ENCODE data around the gene ZNF853.

Gene ZNF853

DNA sequence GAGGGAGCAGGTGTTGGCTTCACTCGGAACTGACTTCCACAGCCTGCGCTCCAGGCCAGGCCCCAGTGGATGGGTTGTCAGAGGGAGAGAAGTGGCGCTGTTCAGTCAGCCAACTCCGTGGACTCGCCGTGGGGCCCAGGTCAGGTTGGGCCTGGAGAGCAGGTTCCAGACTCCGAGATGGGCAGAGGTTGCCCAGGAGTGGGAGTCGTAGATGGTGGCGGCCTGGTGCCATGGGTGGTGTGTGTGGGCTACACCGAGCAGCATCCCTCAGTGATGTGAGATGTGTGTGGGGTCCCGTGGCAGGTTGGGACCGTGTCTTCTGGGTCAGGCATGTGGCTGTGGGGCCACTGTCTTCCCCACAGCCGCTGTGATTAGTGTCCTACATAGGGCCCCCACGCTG lies 32.1 kb downstream of the ZNF853 start:
- TF ChIP-seq, protein P1, sequence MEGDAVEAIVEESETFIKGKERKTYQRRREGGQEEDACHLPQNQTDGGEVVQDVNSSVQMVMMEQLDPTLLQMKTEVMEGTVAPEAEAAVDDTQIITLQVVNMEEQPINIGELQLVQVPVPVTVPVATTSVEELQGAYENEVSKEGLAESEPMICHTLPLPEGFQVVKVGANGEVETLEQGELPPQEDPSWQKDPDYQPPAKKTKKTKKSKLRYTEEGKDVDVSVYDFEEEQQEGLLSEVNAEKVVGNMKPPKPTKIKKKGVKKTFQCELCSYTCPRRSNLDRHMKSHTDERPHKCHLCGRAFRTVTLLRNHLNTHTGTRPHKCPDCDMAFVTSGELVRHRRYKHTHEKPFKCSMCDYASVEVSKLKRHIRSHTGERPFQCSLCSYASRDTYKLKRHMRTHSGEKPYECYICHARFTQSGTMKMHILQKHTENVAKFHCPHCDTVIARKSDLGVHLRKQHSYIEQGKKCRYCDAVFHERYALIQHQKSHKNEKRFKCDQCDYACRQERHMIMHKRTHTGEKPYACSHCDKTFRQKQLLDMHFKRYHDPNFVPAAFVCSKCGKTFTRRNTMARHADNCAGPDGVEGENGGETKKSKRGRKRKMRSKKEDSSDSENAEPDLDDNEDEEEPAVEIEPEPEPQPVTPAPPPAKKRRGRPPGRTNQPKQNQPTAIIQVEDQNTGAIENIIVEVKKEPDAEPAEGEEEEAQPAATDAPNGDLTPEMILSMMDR (IDR thresholded peaks at IDR 0.05; ENCODE audit: low read depth, low read length, poor library complexity, severe bottlenecking) = no peak
- TF ChIP-seq EZH2phosphoT487 (IDR thresholded peaks at IDR 0.05; ENCODE audit: borderline replicate concordance, low read length) = no peak
- no peaks in the 10 kb centered on the region; the same call in 1 of the 2 replicates for H4K20me1 ChIP-seq (ENCODE audit: control insufficient read depth, insufficient read depth, low read depth, low read length)
- H3K79me2 ChIP-seq (ENCODE audit: control insufficient read depth, low read length) = peaks cover 32% of the 10 kb centered on the region
- H3K36me3 ChIP-seq (ENCODE audit: control insufficient read depth, low read length) = peaks cover 95% of the 10 kb centered on the region
- no peaks in the 10 kb centered on the region for H3K4me1 ChIP-seq (ENCODE audit: control insufficient read depth, low read length)
- H3K27me3 ChIP-seq (ENCODE audit: control insufficient read depth, low read length) = no peaks in the 10 kb centered on the region
- no peaks in the 10 kb centered on the region for H3F3A ChIP-seq (ENCODE audit: control insufficient read depth, insufficient read depth)
- no peaks in the 10 kb centered on the region for H3K9me2 ChIP-seq (replicated peaks; ENCODE audit: control insufficient read depth, low read length)
- peaks cover 16% of the 10 kb centered on the region for H3K9me3 ChIP-seq (ENCODE audit: control insufficient read depth, insufficient read depth, low read length)
- H3K27ac ChIP-seq (ENCODE audit: low read depth, low read length) = no peak overlapping the region
- H3K4me2 ChIP-seq (ENCODE audit: low read length) = no peak overlapping the region
- H3K4me3 ChIP-seq (ENCODE audit: low read length) = no peak overlapping the region

DNA sequence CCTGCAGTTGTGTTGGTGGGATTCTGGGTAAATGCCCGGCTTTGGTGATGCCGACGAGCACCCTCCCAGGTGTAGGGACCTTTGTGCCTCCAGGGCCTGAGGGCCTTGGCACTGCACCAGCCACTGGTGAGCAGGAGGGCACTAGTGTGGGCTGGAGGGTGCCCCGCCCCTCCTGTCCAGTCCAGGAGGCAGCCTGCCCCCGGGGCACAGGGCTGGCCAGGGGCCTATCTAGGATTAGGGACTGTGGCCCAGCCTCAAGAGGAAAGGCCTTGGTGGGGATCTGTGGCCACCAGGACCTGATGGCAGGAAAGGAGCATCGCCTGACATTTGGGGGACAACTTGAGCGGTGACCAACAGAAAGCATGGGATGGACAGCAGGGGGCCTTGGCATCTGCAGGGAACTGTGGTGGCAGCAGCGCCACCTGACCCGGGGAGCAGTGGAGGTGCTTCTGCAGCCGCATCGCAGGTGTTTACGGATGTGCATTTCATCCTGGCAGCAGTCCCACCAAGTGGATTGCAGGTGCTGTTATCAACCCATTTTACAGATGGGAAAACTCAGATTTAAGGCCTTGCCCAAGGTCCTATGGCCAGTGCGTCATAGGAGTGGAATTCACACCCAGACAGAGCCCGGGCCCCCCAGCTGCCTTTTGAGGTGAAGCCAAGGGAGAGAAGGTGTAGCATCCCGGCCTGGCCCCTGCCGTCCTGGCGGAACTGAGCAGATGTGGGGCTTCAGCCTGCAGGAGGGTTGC lies 32.8 kb downstream of the ZNF853 start:
- Histone ChIP-seq H3F3A (ENCODE audit: control insufficient read depth, insufficient read depth) (no peaks in the 10 kb centered on the region), H3K4me2 (ENCODE audit: low read length) (no peak overlapping the region), H3K36me3 (ENCODE audit: control insufficient read depth, low read length) (peaks cover 93% of the 10 kb centered on the region), H3K9me2 (replicated peaks; ENCODE audit: control insufficient read depth, low read length) (no peaks in the 10 kb centered on the region), H3K4me3 (ENCODE audit: low read length) (no peak overlapping the region), H3K4me1 (ENCODE audit: control insufficient read depth, low read length) (no peaks in the 10 kb centered on the region), H3K79me2 (ENCODE audit: control insufficient read depth, low read length) (peaks cover 32% of the 10 kb centered on the region), H3K27me3 (ENCODE audit: control insufficient read depth, low read length) (no peaks in the 10 kb centered on the region), H3K27ac (ENCODE audit: low read depth, low read length) (no peak overlapping the region), H3K9me3 (ENCODE audit: control insufficient read depth, insufficient read depth, low read length) (peaks cover 18% of the 10 kb centered on the region), H4K20me1 (ENCODE audit: control insufficient read depth, insufficient read depth, low read depth, low read length) (no peaks in the 10 kb centered on the region; the same call in 1 of the 2 replicates)
- TF ChIP-seq, protein P1 (IDR thresholded peaks at IDR 0.05; ENCODE audit: low read depth, low read length, poor library complexity, severe bottlenecking) = no peak
- no peak for TF ChIP-seq EZH2phosphoT487 (IDR thresholded peaks at IDR 0.05; ENCODE audit: borderline replicate concordance, low read length)

DNA sequence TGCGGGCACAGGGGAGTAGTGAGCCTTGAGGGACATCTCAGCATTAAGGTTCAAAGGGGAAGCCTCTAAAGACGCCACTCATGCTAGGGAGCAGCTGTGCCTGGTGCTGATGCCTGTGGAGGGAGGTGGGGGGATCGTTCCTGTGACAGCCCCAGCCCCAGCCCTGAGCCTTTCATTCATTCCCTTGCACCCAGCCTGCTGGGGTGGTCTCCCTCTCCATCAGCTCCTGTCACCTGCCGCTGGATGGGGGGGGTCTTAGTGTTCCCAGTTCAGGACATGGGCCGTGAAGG lies 33.4 kb downstream of the ZNF853 start:
- H3K79me2 ChIP-seq (ENCODE audit: control insufficient read depth, low read length) = peaks cover 32% of the 10 kb centered on the region
- no peaks in the 10 kb centered on the region for H3K9me2 ChIP-seq (replicated peaks; ENCODE audit: control insufficient read depth, low read length)
- H3K27me3 ChIP-seq (ENCODE audit: control insufficient read depth, low read length) = no peaks in the 10 kb centered on the region
- H3F3A ChIP-seq (ENCODE audit: control insufficient read depth, insufficient read depth) = no peaks in the 10 kb centered on the region
- no peaks in the 10 kb centered on the region; the same call in 1 of the 2 replicates for H4K20me1 ChIP-seq (ENCODE audit: control insufficient read depth, insufficient read depth, low read depth, low read length)
- no peak overlapping the region for H3K27ac ChIP-seq (ENCODE audit: low read depth, low read length)
- H3K36me3 ChIP-seq (ENCODE audit: control insufficient read depth, low read length) = peaks cover 88% of the 10 kb centered on the region
- no peak overlapping the region for H3K4me2 ChIP-seq (ENCODE audit: low read length)
- no peak overlapping the region for H3K4me3 ChIP-seq (ENCODE audit: low read length)
- no peak for TF ChIP-seq EZH2phosphoT487 (IDR thresholded peaks at IDR 0.05; ENCODE audit: borderline replicate concordance, low read length)
- TF ChIP-seq, protein P1 (IDR thresholded peaks at IDR 0.05; ENCODE audit: low read depth, low read length, poor library complexity, severe bottlenecking) = no peak
- peaks cover 18% of the 10 kb centered on the region for H3K9me3 ChIP-seq (ENCODE audit: control insufficient read depth, insufficient read depth, low read length)
- no peaks in the 10 kb centered on the region for H3K4me1 ChIP-seq (ENCODE audit: control insufficient read depth, low read length)
